ENCODE measurements around the gene CEACAM16. TPM values are rescaled to one million over a fixed set of nuclear protein-coding genes. Genes with fewer than 3 reads are reported as not detected.
"Not testable (repeated sequence)": the region's sequence is repeated elsewhere in the genome, so short reads cannot be mapped to it uniquely, and the experiment has no call there.

CEACAM16 gene
- total RNA-seq, 1 experiment from 2014 or later = not detected

GRCh38 chr19:44708940-44709339, 10.0 kb downstream of the CEACAM16 start:
- intact Hi-C loops (cut with micrococcal nuclease) = no loop called here
- ChIA-PET CTCF (no interaction called here), RAD21 (ENCODE audit: low non-redundant PET in 1 of 2, low total read pairs in 2 of 2, uncharacterized antibody in 2 of 2, unreplicated experiment in 2 of 2) (no interaction called here), POLR2A (no interaction called here)
- Histone ChIP-seq H3K4me2 (ENCODE audit: low read length) (no peak overlapping the region), H4K20me1 (ENCODE audit: insufficient read depth) (no peaks in the 10 kb centered on the region), H3K27me3 (ENCODE audit: insufficient read depth, low read length) (no peaks in the 10 kb centered on the region), H3K4me1 (ENCODE audit: control insufficient read depth in 1 of 2, insufficient read depth in 2 of 2, low read length in 2 of 2) (no peaks in the 10 kb centered on the region; a peak in 1 of 4 replicates), H3K36me3 (ENCODE audit: control insufficient read depth in 1 of 2, insufficient read depth in 2 of 2, low read length in 2 of 2) (no peaks in the 10 kb centered on the region), H3K9me2 (ENCODE audit: insufficient read depth) (no peaks in the 10 kb centered on the region), H3K4me3 (replicated peaks in 1 of 2; ENCODE audit: low read depth in 1 of 2, low read length in 2 of 2) (no peak overlapping the region), H3K79me2 (ENCODE audit: insufficient read depth, low read length) (no peaks in the 10 kb centered on the region), H2AFZ (ENCODE audit: low read depth, low read length, poor library complexity, severe bottlenecking) (no peak overlapping the region), H3K27ac (ENCODE audit: low read depth, low read length) (no peak overlapping the region), H3K9me3 (ENCODE audit: control insufficient read depth in 1 of 2, insufficient read depth in 1 of 2, low read depth in 1 of 2, low read length in 2 of 2) (no peaks in the 10 kb centered on the region), H3K9ac (ENCODE audit: low read length) (no peak overlapping the region)
- DNase-seq (ENCODE audit: low read depth, low spot score) = no peak
- TF ChIP-seq ZFX (IDR thresholded peaks at IDR 0.05) (no peak), ZBTB33 (IDR thresholded peaks at IDR 0.05; ENCODE audit: extremely low read depth, insufficient replicate concordance, low read length) (no peak), RAD21 (IDR thresholded peaks at IDR 0.05; ENCODE audit: low read depth) (no peak), FOSL1 (IDR thresholded peaks at IDR 0.05; ENCODE audit: low read depth) (no peak), SP1 (IDR thresholded peaks at IDR 0.05; ENCODE audit: low read depth) (no peak), EZH2phosphoT487 (IDR thresholded peaks at IDR 0.05; ENCODE audit: borderline replicate concordance) (no peak), EZH2 (IDR thresholded peaks at IDR 0.05) (no peak), CEBPB (IDR thresholded peaks at IDR 0.05; ENCODE audit: low read depth) (no peak), TCF7L2 (IDR thresholded peaks at IDR 0.05; ENCODE audit: borderline replicate concordance, extremely low read depth, insufficient read depth, insufficient read length) (no peak)
- TF ChIP-seq, protein P1, sequence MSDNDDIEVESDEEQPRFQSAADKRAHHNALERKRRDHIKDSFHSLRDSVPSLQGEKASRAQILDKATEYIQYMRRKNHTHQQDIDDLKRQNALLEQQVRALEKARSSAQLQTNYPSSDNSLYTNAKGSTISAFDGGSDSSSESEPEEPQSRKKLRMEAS (IDR thresholded peaks at IDR 0.05) = no peak
- BruUV-seq (replicated peaks) = no TSS peak
- ATAC-seq = no peak

DNA sequence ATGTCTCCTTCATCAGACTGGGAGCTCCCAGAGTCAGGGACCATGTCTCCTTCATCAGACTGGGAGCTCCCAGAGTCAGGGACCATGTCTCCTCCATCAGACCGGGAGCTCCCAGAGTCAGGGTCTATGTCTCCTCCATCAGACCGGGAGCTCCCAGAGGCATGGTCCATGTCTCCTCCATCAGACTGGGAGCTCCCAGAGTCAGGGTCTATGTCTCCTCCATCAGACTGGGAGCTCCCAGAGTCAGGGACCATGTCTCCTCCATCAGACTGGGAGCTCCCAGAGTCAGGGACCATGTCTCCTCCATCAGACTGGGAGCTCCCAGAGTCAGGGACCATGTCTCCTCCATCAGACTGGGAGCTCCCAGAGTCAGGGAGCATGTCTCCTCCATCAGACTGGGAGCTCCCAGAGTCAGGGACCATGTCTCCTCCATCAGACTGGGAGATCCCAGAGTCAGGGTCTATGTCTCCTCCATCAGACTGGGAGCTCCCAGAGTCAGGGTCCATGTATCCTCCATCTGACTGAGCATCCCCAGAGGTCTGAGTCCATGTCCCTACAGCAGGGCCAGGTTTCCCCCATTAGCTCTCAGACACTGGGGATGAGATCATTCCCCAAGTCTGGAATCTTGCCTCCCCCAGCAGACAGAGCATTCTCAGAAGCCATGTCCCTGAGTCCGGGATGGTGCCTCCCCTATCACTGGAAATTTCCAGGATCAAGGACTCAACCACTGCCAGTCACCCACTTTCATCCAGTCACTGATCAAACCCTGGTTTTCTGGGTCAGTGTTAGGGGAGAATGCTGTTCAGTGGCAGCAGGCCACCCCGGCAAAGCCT, 10.7 kb downstream of the CEACAM16 start:
- H3K27me3 ChIP-seq (ENCODE audit: insufficient read depth, low read length); H2AFZ ChIP-seq (ENCODE audit: low read depth, low read length, poor library complexity, severe bottlenecking); H3K9me3 ChIP-seq (ENCODE audit: control insufficient read depth in 1 of 2, insufficient read depth in 1 of 2, low read depth in 1 of 2, low read length in 2 of 2); POLR2A ChIA-PET; H3K9me2 ChIP-seq (ENCODE audit: insufficient read depth); H3K4me3 ChIP-seq (replicated peaks in 1 of 2; ENCODE audit: low read depth in 1 of 2, low read length in 2 of 2); BruUV-seq (replicated peaks); RAD21 ChIA-PET (ENCODE audit: low non-redundant PET in 1 of 2, low total read pairs in 2 of 2, uncharacterized antibody in 2 of 2, unreplicated experiment in 2 of 2); ATAC-seq; H4K20me1 ChIP-seq (ENCODE audit: insufficient read depth); H3K4me2 ChIP-seq (ENCODE audit: low read length); H3K27ac ChIP-seq (ENCODE audit: low read depth, low read length); H3K4me1 ChIP-seq (ENCODE audit: control insufficient read depth in 1 of 2, insufficient read depth in 2 of 2, low read length in 2 of 2); H3K9ac ChIP-seq (ENCODE audit: low read length); H3K79me2 ChIP-seq (ENCODE audit: insufficient read depth, low read length); H3K36me3 ChIP-seq (ENCODE audit: control insufficient read depth in 1 of 2, insufficient read depth in 2 of 2, low read length in 2 of 2); CTCF ChIA-PET; intact Hi-C loops (cut with micrococcal nuclease); DNase-seq (ENCODE audit: low read depth, low spot score): not testable (repeated sequence)

All from HCT116 (cell line).